ENCODE measurements around the gene RALY. TPM values are rescaled to one million over a fixed set of nuclear protein-coding genes. Genes with fewer than 3 reads are reported as not detected.
A peak's percentile ranks its signal among the peaks of the same experiment; 100 is the strongest.

RALY gene
- total RNA-seq, 4 donors from 2014 or later = 100 to 115 (median 106) TPM

DNA sequence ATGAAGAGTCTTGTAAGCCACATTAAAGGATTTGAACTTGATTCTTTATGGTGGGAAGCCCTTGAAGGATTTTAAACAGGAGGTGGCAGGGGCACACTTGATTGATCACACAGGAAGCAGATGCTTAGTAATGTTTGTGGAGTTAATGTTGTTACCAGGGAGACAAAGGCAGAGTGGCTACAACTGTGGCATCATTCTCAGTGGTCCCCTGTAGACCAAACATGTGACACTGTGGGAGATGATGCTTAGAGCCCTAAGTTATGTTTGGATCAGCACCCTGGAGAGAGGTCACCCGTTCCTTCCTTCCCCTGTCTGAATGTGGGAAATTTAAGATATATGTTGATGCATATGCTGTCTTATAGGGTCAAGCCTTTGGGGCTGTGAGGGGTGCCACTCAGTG lies 65.1 kb downstream of the RALY start:
- DNase-seq = no peak
- H3K9me3 ChIP-seq = no peaks in the 10 kb centered on the region
- no peak for TF ChIP-seq CTCF (IDR thresholded peaks at IDR 0.05)
- no peak for TF ChIP-seq POLR2A (IDR thresholded peaks at IDR 0.05)
- peaks cover 0 to 10% (median 0%) of the 10 kb centered on the region in 4 donors for H3K4me1 ChIP-seq
- H3K36me3 ChIP-seq = no peaks in the 10 kb centered on the region
- H3K4me3 ChIP-seq = no peak overlapping the region
- H3K27me3 ChIP-seq = no peaks in the 10 kb centered on the region
- no peak overlapping the region for H3K27ac ChIP-seq

DNA sequence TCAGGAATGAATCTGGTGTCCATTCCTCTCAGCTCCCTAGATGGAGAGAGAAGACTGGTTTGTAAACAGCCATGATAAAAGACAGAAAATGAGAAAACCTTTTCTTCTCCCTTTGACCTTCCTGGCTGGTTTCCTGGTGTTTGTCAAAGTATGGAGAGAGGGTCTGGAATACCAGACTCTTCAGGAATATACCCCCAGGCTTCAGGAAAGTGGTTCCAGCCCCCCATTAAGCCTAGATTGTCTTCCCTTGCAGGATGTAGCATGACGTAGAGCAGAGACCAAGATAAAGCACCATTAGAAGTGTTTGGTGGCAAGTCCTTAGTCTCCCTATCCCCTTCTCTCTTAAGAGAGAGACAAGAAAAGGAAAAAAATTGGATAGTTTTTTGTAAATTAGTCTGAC lies 67.3 kb downstream of the RALY start:
- H3K36me3 ChIP-seq = no peaks in the 10 kb centered on the region
- no peaks in the 10 kb centered on the region for H3K27me3 ChIP-seq
- H3K4me1 ChIP-seq = peaks cover 0 to 4% (median 0%) of the 10 kb centered on the region in 4 donors
- no peaks in the 10 kb centered on the region for H3K9me3 ChIP-seq
- no peak for DNase-seq
- no peak overlapping the region for H3K27ac ChIP-seq
- no peak for TF ChIP-seq CTCF (IDR thresholded peaks at IDR 0.05)
- no peak for TF ChIP-seq POLR2A (IDR thresholded peaks at IDR 0.05)
- H3K4me3 ChIP-seq = no peak overlapping the region

DNA sequence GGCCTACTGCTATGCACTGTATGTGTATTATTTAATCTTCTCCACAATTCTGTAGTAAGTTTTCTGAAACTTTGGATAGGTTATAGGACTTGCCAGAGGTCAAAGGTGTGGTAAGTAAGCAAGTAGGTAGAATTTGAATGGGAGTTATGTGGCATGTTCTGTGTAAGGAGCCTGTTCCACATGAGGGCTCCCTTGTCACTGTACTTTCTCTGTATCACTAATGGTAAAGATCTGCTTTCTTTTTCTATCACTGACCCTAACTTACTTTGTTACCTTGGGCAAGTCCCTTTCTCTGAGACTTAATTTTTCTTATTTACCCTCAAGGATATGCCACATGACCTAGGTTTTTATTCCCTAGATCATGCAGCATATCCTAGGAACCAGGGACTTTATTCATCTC lies 68.0 kb downstream of the RALY start:
- no peak overlapping the region for H3K4me3 ChIP-seq
- H3K9me3 ChIP-seq = no peaks in the 10 kb centered on the region
- no peak overlapping the region for H3K27ac ChIP-seq
- H3K27me3 ChIP-seq = no peaks in the 10 kb centered on the region
- H3K36me3 ChIP-seq = no peaks in the 10 kb centered on the region
- peaks cover 0 to 4% (median 0%) of the 10 kb centered on the region in 4 donors for H3K4me1 ChIP-seq
- TF ChIP-seq POLR2A (IDR thresholded peaks at IDR 0.05) = no peak
- no peak for TF ChIP-seq CTCF (IDR thresholded peaks at IDR 0.05)
- DNase-seq = no peak

DNA sequence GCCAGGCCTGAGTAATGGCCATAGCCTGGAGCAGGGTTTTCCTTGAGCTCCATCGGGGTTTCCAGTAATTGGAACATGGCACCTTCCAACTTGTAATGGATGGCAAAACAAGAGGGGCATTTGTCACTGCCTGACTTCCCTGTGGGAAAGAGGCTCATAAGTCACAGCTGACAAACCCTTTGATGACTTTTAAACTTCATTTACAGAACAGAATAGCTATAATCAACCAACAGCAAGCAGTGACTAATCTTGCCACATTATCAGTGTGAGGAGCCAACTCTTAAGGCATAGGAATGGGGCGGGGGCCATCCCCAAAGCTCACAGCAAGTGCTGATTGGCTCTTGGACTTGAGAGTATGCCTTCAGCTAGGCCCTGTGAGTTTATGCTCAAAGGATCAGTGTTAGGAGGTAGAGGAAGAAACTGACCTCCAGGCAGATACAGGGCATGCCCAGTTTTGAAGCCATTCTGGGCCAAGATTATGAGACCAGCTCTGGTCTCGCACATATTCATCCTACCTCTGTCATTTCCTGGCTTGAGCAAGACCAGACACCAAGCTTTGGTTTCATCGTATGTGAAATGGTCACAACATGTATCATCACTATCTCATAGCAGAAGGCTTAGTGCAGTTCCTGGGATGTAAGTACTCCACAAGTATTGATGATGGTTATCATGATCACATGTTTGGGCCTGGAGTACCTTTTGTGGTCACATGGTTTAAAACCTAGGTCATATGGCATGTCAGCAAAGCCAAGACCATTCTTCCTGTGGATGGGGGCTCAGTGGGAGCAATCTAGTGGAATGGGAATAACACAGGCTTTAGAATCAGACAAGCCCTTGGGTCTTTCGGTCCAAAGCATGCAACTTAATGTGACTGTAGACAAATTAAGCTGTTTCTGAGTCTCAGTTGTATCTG lies 69.1 kb downstream of the RALY start:
- TF ChIP-seq POLR2A (IDR thresholded peaks at IDR 0.05) (no peak), CTCF (IDR thresholded peaks at IDR 0.05) (no peak)

GRCh38 chr20:34064286-34064685 lies 70.6 kb downstream of the RALY start:
- no peaks in the 10 kb centered on the region for H3K27me3 ChIP-seq
- H3K9me3 ChIP-seq = no peaks in the 10 kb centered on the region
- no peaks in the 10 kb centered on the region for H3K36me3 ChIP-seq
- no peak overlapping the region for H3K4me3 ChIP-seq
- TF ChIP-seq CTCF (IDR thresholded peaks at IDR 0.05) (no peak), POLR2A (IDR thresholded peaks at IDR 0.05) (no peak)
- DNase-seq = no peak
- no peak overlapping the region for H3K27ac ChIP-seq
- H3K4me1 ChIP-seq = peaks cover 0 to 18% (median 0%) of the 10 kb centered on the region in 4 donors

More for the DNA sequence above, 69.1 kb downstream of the RALY start:
- H3K4me3 ChIP-seq = no peak overlapping the region
- no peaks in the 10 kb centered on the region for H3K27me3 ChIP-seq
- no peaks in the 10 kb centered on the region for H3K9me3 ChIP-seq
- H3K36me3 ChIP-seq = no peaks in the 10 kb centered on the region
- H3K27ac ChIP-seq = no peak overlapping the region
- peaks cover 0 to 4% (median 0%) of the 10 kb centered on the region in 4 donors for H3K4me1 ChIP-seq
- DNase-seq = peak in 1 of 3 donors; percentile 23

All from Peyer's patch (tissue), 4 donors.